Neural cell (in vitro differentiated cells): Measurements from ENCODE around the gene RCAN3. TPM values are rescaled to one million over a fixed set of nuclear protein-coding genes. Genes with fewer than 3 reads are reported as not detected.
A peak's percentile ranks its signal among the peaks of the same experiment; 100 is the strongest.

Source experiments
- H2AFZ ChIP-seq: fragments of 200-600, 300-800 bp; sonication (generic), shearing (Covaris generic); 2 replicates; pipeline ENCODE4 v1.6.0; 2014; ENCODE audit warnings: low read depth, mild to moderate bottlenecking, antibody characterized with exemption, low read length, moderate library complexity
- H3F3A ChIP-seq: fragments of 200-600 bp; shearing (Covaris generic); 2 replicates; pipeline ENCODE4 v1.6.1; 2016; ENCODE audit warnings: mild to moderate bottlenecking, moderate library complexity, mixed read lengths, antibody characterized with exemption, low read length; ENCODE audit not compliant: insufficient read depth, poor library complexity, severe bottlenecking
- H3K27ac ChIP-seq: fragments of 200-600, 300-800 bp; sonication (generic), shearing (Covaris generic); 2 replicates; pipeline ENCODE4 v1.5.1; 2014; ENCODE audit warnings: mild to moderate bottlenecking, low read length, moderate library complexity
- H3K27me3 ChIP-seq: fragments of 300-800, 200-600 bp; sonication (generic), shearing (Covaris generic); 2 replicates; pipeline ENCODE4 v1.6.0; 2014; ENCODE audit warnings: mild to moderate bottlenecking, low read depth, low read length, moderate library complexity; ENCODE audit not compliant: insufficient read depth
- H3K36me3 ChIP-seq: fragments of 300-800, 200-600 bp; sonication (generic), shearing (Covaris generic); 2 replicates; pipeline ENCODE4 v1.5.1; 2014; ENCODE audit warnings: mild to moderate bottlenecking, antibody characterized with exemption, low read length, moderate library complexity; ENCODE audit not compliant: insufficient read depth
- H3K4me2 ChIP-seq: fragments of 300-800, 200-600 bp; sonication (generic), shearing (Covaris generic); 2 replicates; pipeline ENCODE4 v1.6.0; 2014; ENCODE audit warnings: mild to moderate bottlenecking, low read length
- H3K4me3 ChIP-seq: fragments of 300-800, 200-600 bp; sonication (generic), shearing (Covaris generic); 2 replicates; pipeline ENCODE4 v1.5.1; 2014; ENCODE audit warnings: mild to moderate bottlenecking, low read length, moderate library complexity
- H3K79me2 ChIP-seq: fragments of 200-600 bp; shearing (Covaris generic); replicated peaks from 2 replicates; pipeline ENCODE4 v1.6.0; 2014; ENCODE audit warnings: mild to moderate bottlenecking, low read length, moderate library complexity; ENCODE audit not compliant: insufficient read depth
- H3K9ac ChIP-seq: fragments of 300-800, 200-600 bp; sonication (generic), shearing (Covaris generic); 2 replicates; pipeline ENCODE4 v1.6.1; 2016; ENCODE audit warnings: mild to moderate bottlenecking, low read length, mixed read lengths
- H3K9me2 ChIP-seq: fragments of 200-600 bp; shearing (Covaris generic); 2 replicates; pipeline ENCODE4 v1.6.1; 2016; ENCODE audit warnings: mild to moderate bottlenecking, low read length, mixed read lengths; ENCODE audit not compliant: insufficient read depth
- H3K9me3 ChIP-seq: fragments of 200-600, 300-800 bp; sonication (generic), shearing (Covaris generic); 2 replicates; pipeline ENCODE4 v1.6.1; 2016; ENCODE audit warnings: mild to moderate bottlenecking, mixed run types, low read length, moderate library complexity, mixed read lengths
- H4K20me1 ChIP-seq: fragments of 200-600 bp; shearing (Covaris generic); 2 replicates; pipeline ENCODE4 v1.6.1; 2016; ENCODE audit warnings: mild to moderate bottlenecking, mixed run types; ENCODE audit not compliant: insufficient read depth
- EP300 ChIP-seq: fragments of 450-650 bp; conservative IDR thresholded peaks from 2 replicates; pipeline ENCODE4 v1.6.1; 2014; ENCODE audit warnings: antibody characterized with exemption, mild to moderate bottlenecking, moderate library complexity; ENCODE audit not compliant: poor library complexity, severe bottlenecking
- EZH2 ChIP-seq: fragments of 200-600, 300-800 bp; shearing (Covaris generic), sonication (generic); IDR thresholded peaks from 2 replicates; pipeline ENCODE4 v1.6.1; 2014; ENCODE audit warnings: antibody characterized with exemption, low read length, borderline replicate concordance, mild to moderate bottlenecking; ENCODE audit not compliant: insufficient read depth, poor library complexity, severe bottlenecking
- MXI1 ChIP-seq: fragments of 450-650 bp; conservative IDR thresholded peaks from 2 replicates; pipeline ENCODE4 v1.6.1; 2014; ENCODE audit warnings: antibody characterized with exemption, mild to moderate bottlenecking; ENCODE audit not compliant: poor library complexity, severe bottlenecking
- POLR2AphosphoS5 ChIP-seq: IDR thresholded peaks from 2 replicates; pipeline ENCODE4 v1.6.1; 2012
- RAD21 ChIP-seq: fragments of 450-650 bp; conservative IDR thresholded peaks from 2 replicates; pipeline ENCODE4 v1.6.1; 2014; ENCODE audit warnings: antibody characterized with exemption, mild to moderate bottlenecking, moderate library complexity
- SMC3 ChIP-seq: fragments of 450-650 bp; conservative IDR thresholded peaks from 2 replicates; pipeline ENCODE4 v1.6.1; 2014; ENCODE audit warnings: antibody characterized with exemption, mild to moderate bottlenecking, moderate library complexity; ENCODE audit not compliant: poor library complexity
- TAF1 ChIP-seq: IDR thresholded peaks from 2 replicates; pipeline ENCODE4 v1.6.1; 2012; ENCODE audit warnings: low read depth
- polyA plus RNA-seq: library from polyadenylated mRNA; depleted of rRNA; stranded (reverse); fragments of >200 nt; gene quantifications from 2 replicates; pipeline ENCODE4 v1.2.3, GENCODE V29; 2014
- TF ChIP-seq, protein P1 (sequence below): IDR thresholded peaks from 2 replicates; pipeline ENCODE4 v1.6.1; 2012; ENCODE audit warnings: borderline replicate concordance
- TF ChIP-seq, protein P2 (sequence below): fragments of 450-650 bp; IDR thresholded peaks from 2 replicates; pipeline ENCODE4 v1.5.1; 2014; ENCODE audit warnings: antibody characterized with exemption, mild to moderate bottlenecking, moderate library complexity; ENCODE audit not compliant: poor library complexity, severe bottlenecking

Gene RCAN3
- polyA plus RNA-seq, 1 donor from 2014 or later, result 31.4 TPM

DNA sequence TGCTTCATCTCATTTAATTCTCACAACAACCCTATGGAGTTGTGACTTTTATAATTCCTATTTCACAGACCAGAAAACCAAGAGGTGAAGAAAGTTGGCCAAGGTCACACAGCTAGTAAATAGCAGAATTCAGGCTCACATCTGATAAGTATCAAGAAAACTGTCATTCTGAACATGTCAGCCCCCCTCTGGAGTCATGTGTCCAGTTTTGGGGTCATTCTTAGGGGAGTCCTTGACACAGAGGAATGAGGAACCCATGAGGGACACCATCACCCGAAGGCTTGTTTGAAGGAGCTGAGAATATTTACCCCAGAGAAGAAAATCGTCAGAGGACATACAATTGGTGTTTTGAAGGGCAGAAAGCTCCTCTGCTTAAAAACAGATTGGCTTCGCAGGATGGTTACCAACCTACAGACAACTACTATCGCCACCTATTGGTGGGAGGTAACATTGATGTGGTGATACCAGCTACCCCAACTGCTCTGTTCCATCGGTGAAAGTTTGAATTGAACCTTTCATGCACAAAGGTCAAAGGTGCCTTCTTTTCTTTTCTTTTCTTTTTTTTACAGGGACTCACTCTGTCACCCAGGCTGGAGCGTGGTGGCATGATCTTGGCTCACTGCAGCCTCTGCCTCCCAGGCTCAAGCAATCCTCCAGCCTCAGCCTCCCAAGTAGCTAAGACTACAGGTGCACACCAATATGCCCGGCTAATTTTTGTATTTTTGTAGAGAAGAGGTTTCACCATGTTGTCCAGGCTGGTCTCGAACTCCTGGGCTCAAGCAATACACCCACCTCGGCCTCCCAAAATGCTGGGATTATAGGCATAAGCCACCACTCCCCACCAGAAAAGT, 84.6 kb downstream of the RCAN3 start:
- no peaks in the 10 kb centered on the region for H3K9me2 ChIP-seq

DNA sequence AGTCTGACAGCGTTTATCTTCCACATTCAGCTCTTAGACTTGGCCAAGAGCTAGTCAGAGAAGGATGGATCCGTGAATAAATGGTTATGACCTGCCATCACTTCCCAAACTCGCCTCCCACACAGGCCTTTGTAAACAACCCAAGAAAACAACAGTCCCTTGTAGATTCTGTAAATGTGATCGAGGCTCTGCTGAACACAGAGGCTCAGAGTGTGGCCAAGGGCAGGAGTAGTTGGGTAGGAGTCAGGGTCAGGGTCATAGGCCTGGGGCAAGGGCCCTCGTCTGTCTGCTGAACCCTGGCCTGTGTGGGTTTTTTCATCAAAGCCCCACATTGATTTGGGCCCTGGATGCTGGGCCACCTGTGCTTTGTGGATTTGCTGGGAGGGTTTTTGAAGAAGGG, 85.9 kb downstream of the RCAN3 start:
- TF ChIP-seq, protein P1, sequence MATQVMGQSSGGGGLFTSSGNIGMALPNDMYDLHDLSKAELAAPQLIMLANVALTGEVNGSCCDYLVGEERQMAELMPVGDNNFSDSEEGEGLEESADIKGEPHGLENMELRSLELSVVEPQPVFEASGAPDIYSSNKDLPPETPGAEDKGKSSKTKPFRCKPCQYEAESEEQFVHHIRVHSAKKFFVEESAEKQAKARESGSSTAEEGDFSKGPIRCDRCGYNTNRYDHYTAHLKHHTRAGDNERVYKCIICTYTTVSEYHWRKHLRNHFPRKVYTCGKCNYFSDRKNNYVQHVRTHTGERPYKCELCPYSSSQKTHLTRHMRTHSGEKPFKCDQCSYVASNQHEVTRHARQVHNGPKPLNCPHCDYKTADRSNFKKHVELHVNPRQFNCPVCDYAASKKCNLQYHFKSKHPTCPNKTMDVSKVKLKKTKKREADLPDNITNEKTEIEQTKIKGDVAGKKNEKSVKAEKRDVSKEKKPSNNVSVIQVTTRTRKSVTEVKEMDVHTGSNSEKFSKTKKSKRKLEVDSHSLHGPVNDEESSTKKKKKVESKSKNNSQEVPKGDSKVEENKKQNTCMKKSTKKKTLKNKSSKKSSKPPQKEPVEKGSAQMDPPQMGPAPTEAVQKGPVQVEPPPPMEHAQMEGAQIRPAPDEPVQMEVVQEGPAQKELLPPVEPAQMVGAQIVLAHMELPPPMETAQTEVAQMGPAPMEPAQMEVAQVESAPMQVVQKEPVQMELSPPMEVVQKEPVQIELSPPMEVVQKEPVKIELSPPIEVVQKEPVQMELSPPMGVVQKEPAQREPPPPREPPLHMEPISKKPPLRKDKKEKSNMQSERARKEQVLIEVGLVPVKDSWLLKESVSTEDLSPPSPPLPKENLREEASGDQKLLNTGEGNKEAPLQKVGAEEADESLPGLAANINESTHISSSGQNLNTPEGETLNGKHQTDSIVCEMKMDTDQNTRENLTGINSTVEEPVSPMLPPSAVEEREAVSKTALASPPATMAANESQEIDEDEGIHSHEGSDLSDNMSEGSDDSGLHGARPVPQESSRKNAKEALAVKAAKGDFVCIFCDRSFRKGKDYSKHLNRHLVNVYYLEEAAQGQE, result no peak
- TF ChIP-seq EP300 (no peak), EZH2 (no peak), SMC3 (no peak), MXI1 (no peak), POLR2AphosphoS5 (no peak), RAD21 (no peak), TAF1 (no peak)
- TF ChIP-seq, protein P2, sequence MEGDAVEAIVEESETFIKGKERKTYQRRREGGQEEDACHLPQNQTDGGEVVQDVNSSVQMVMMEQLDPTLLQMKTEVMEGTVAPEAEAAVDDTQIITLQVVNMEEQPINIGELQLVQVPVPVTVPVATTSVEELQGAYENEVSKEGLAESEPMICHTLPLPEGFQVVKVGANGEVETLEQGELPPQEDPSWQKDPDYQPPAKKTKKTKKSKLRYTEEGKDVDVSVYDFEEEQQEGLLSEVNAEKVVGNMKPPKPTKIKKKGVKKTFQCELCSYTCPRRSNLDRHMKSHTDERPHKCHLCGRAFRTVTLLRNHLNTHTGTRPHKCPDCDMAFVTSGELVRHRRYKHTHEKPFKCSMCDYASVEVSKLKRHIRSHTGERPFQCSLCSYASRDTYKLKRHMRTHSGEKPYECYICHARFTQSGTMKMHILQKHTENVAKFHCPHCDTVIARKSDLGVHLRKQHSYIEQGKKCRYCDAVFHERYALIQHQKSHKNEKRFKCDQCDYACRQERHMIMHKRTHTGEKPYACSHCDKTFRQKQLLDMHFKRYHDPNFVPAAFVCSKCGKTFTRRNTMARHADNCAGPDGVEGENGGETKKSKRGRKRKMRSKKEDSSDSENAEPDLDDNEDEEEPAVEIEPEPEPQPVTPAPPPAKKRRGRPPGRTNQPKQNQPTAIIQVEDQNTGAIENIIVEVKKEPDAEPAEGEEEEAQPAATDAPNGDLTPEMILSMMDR, result no peak
- no peaks in the 10 kb centered on the region for H3K9me2 ChIP-seq

More for the DNA sequence above, 84.6 kb downstream of the RCAN3 start:
- Histone ChIP-seq H2AFZ (no peak overlapping the region), H3K9ac (no peak overlapping the region), H3K36me3 (no peaks in the 10 kb centered on the region), H3F3A (no peaks in the 10 kb centered on the region), H4K20me1 (no peaks in the 10 kb centered on the region), H3K27ac (no peak overlapping the region), H3K27me3 (no peaks in the 10 kb centered on the region), H3K9me3 (no peaks in the 10 kb centered on the region), H3K79me2 (no peaks in the 10 kb centered on the region), H3K4me2 (no peak overlapping the region), H3K4me3 (no peak overlapping the region)
- TF ChIP-seq, protein P1, result no peak
- TF ChIP-seq, protein P2, result peak; percentile 52

More for the DNA sequence above, 85.9 kb downstream of the RCAN3 start:
- Histone ChIP-seq H2AFZ (no peak overlapping the region), H3K79me2 (no peaks in the 10 kb centered on the region), H4K20me1 (no peaks in the 10 kb centered on the region), H3K4me3 (no peak overlapping the region), H3K27ac (no peak overlapping the region), H3K36me3 (no peaks in the 10 kb centered on the region), H3F3A (no peaks in the 10 kb centered on the region), H3K9me3 (no peaks in the 10 kb centered on the region), H3K9ac (no peak overlapping the region), H3K4me2 (no peak overlapping the region), H3K27me3 (no peaks in the 10 kb centered on the region)
